Measurements from ENCODE around the gene TEX13D. TPM values are rescaled to one million over a fixed set of nuclear protein-coding genes. Genes with fewer than 3 reads are reported as not detected.

TEX13D gene
- total and polyA plus RNA-seq, 9 of the 15 experiments (the other 6 are each of a cell fraction or from before 2014, with no cell fraction given) = 0.06 TPM; not detected in 8

DNA sequence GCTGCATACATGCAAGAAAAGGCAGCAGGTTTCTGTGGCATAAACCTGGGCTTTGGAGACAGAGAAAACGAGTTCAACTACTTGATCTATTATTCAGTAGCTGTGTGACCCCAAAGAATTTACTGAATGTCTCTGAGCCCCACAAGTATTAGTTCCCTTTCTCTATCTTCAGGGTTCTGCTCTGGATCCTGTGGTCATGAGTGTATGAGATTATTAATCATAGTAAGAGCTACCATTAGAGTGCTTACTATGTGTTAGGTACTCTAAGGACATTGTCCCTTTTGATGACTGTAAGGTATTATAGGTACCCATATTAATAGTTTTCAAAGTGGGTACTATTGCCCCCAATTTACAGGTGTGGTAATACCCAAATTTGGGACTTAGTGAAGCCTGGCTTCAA is 5.5 kb downstream of the TEX13D start (continued):
- TF ChIP-seq, protein P1, sequence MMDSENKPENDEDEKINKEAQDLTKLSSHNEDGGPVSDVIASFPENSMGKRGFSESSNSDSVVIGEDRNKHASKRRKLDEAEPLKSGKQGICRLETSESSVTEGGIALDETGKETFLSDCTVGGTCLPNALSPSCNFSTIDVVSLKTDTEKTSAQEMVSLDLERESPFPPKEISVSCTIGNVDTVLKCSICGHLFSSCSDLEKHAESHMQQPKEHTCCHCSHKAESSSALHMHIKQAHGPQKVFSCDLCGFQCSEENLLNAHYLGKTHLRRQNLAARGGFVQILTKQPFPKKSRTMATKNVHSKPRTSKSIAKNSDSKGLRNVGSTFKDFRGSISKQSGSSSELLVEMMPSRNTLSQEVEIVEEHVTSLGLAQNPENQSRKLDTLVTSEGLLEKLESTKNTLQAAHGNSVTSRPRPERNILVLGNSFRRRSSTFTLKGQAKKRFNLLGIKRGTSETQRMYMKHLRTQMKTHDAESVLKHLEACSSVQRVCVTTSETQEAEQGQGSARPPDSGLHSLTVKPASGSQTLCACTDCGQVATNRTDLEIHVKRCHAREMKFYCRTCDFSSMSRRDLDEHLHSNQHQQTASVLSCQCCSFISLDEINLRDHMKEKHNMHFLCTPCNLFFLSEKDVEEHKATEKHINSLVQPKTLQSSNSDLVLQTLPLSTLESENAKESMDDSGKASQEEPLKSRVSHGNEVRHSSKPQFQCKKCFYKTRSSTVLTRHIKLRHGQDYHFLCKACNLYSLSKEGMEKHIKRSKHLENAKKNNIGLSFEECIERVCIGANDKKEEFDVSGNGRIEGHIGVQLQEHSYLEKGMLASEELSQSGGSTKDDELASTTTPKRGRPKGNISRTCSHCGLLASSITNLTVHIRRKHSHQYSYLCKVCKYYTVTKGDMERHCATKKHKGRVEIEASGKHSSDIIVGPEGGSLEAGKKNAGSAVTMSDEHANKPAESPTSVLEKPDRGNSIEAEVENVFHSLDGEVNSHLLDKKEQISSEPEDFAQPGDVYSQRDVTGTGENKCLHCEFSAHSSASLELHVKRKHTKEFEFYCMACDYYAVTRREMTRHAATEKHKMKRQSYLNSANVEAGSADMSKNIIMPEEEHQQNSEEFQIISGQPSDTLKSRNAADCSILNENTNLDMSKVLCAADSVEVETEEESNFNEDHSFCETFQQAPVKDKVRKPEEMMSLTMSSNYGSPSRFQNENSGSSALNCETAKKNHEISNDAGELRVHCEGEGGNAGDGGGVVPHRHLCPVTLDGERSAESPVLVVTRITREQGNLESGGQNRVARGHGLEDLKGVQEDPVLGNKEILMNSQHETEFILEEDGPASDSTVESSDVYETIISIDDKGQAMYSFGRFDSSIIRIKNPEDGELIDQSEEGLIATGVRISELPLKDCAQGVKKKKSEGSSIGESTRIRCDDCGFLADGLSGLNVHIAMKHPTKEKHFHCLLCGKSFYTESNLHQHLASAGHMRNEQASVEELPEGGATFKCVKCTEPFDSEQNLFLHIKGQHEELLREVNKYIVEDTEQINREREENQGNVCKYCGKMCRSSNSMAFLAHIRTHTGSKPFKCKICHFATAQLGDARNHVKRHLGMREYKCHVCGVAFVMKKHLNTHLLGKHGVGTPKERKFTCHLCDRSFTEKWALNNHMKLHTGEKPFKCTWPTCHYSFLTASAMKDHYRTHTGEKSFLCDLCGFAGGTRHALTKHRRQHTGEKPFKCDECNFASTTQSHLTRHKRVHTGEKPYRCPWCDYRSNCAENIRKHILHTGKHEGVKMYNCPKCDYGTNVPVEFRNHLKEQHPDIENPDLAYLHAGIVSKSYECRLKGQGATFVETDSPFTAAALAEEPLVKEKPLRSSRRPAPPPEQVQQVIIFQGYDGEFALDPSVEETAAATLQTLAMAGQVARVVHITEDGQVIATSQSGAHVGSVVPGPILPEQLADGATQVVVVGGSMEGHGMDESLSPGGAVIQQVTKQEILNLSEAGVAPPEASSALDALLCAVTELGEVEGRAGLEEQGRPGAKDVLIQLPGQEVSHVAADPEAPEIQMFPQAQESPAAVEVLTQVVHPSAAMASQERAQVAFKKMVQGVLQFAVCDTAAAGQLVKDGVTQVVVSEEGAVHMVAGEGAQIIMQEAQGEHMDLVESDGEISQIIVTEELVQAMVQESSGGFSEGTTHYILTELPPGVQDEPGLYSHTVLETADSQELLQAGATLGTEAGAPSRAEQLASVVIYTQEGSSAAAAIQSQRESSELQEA (IDR thresholded peaks at IDR 0.05; ENCODE audit: low read depth) = no peak
- TF ChIP-seq ZNF140 (CRISPR knock-in tag; IDR thresholded peaks at IDR 0.05) = no peak
- no peak for TF ChIP-seq KLF10 (CRISPR knock-in tag; IDR thresholded peaks at IDR 0.05)
- TF ChIP-seq ZNF589 (CRISPR knock-in tag; IDR thresholded peaks at IDR 0.05; ENCODE audit: low read depth) = no peak
- no peak for TF ChIP-seq ZEB2 (IDR thresholded peaks at IDR 0.05)
- TF ChIP-seq, protein P2, sequence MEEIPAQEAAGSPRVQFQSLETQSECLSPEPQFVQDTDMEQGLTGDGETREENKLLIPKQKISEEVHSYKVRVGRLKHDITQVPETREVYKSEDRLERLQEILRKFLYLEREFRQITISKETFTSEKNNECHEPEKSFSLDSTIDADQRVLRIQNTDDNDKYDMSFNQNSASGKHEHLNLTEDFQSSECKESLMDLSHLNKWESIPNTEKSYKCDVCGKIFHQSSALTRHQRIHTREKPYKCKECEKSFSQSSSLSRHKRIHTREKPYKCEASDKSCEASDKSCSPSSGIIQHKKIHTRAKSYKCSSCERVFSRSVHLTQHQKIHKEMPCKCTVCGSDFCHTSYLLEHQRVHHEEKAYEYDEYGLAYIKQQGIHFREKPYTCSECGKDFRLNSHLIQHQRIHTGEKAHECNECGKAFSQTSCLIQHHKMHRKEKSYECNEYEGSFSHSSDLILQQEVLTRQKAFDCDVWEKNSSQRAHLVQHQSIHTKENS (CRISPR knock-in tag; IDR thresholded peaks at IDR 0.05) = no peak
- TF ChIP-seq PML (IDR thresholded peaks at IDR 0.05; ENCODE audit: low read length) = no peak

Measured in K562 (cell line).